GM23338 (cell line): ENCODE measurements around the gene TRIM54. TPM values are rescaled to one million over a fixed set of nuclear protein-coding genes. Genes with fewer than 3 reads are reported as not detected.

Experiments used
- ATAC-seq: fragments of 200-7000 bp; cut with Tn5 transposase; 3 replicates; pipeline ENCODE4 v1.9.1; 2020
- DNase-seq: peaks from one replicate; pipeline ENCODE4 v3.0.0-alpha.2; 2015; ENCODE audit warnings: low spot score
- H2AFZ ChIP-seq: fragments of 200-600 bp; sonication (generic); 2 replicates; pipeline ENCODE4 v1.8.0; 2016; ENCODE audit warnings: antibody characterized with exemption, mild to moderate bottlenecking, moderate library complexity
- H3F3A ChIP-seq: fragments of 200-600 bp; sonication (generic); replicated peaks from 2 replicates; pipeline ENCODE4 v1.8.0; 2017; ENCODE audit warnings: antibody characterized with exemption, mixed run types, low read depth
- H3K27ac ChIP-seq: fragments of 200-600 bp; sonication (generic); 2 replicates; pipeline ENCODE4 v1.6.1; 2016; ENCODE audit warnings: low read depth
- H3K27me3 ChIP-seq: fragments of 200-600 bp; sonication (generic); 2 replicates; pipeline ENCODE4 v1.8.0; 2016; ENCODE audit warnings: mild to moderate bottlenecking, mixed run types, moderate library complexity; ENCODE audit not compliant: insufficient read depth
- H3K36me3 ChIP-seq: fragments of 200-600 bp; sonication (generic); 2 replicates; pipeline ENCODE4 v1.8.0; 2016; ENCODE audit warnings: mild to moderate bottlenecking; ENCODE audit not compliant: insufficient read depth
- H3K4me1 ChIP-seq: fragments of 200-600 bp; sonication (generic); 2 replicates; pipeline ENCODE4 v1.8.0; 2016; ENCODE audit warnings: mild to moderate bottlenecking, moderate library complexity; ENCODE audit not compliant: insufficient read depth
- H3K4me2 ChIP-seq: fragments of 200-600 bp; sonication (generic); 2 replicates; pipeline ENCODE4 v1.7.1; 2017; ENCODE audit warnings: mixed run types
- H3K4me3 ChIP-seq: fragments of 200-600 bp; sonication (generic); 2 replicates; pipeline ENCODE4 v1.6.1; 2016; ENCODE audit warnings: mixed run types
- H3K79me2 ChIP-seq: fragments of 200-600 bp; sonication (generic); replicated peaks from 2 replicates; pipeline ENCODE4 v1.8.0; 2017; ENCODE audit warnings: mild to moderate bottlenecking; ENCODE audit not compliant: insufficient read depth
- H3K9me2 ChIP-seq: fragments of 200-600 bp; sonication (generic); 2 replicates; pipeline ENCODE4 v1.8.0; 2017; ENCODE audit not compliant: insufficient read depth
- H4K20me1 ChIP-seq: fragments of 200-600 bp; sonication (generic); replicated peaks from 2 replicates; pipeline ENCODE4 v1.8.0; 2017; ENCODE audit warnings: mild to moderate bottlenecking; ENCODE audit not compliant: insufficient read depth
- H3K27ac Mint-ChIP-seq: 2 replicates; pipeline ENCODE4 v1.8.0; 2020; ENCODE audit warnings: inconsistent platforms, mild to moderate bottlenecking, moderate library complexity, mixed read lengths
- H3K27me3 Mint-ChIP-seq: 3 replicates; pipeline ENCODE4 v1.8.0; 2022; ENCODE audit warnings: low read depth, mild to moderate bottlenecking, moderate library complexity, mixed read lengths, inconsistent platforms; ENCODE audit not compliant: insufficient read depth, poor library complexity
- H3K36me3 Mint-ChIP-seq: 3 replicates; pipeline ENCODE4 v1.8.0; 2021; ENCODE audit warnings: low read depth, mild to moderate bottlenecking, inconsistent platforms, moderate library complexity, mixed read lengths
- H3K4me1 Mint-ChIP-seq: 3 replicates; pipeline ENCODE4 v1.8.0; 2020; ENCODE audit warnings: mild to moderate bottlenecking, inconsistent platforms, mixed read lengths
- H3K4me3 Mint-ChIP-seq: 3 replicates; pipeline ENCODE4 v1.8.0; 2021; ENCODE audit warnings: moderate library complexity, mild to moderate bottlenecking, inconsistent platforms, mixed read lengths
- H3K9me3 Mint-ChIP-seq: 3 replicates; pipeline ENCODE4 v1.8.0; 2020; ENCODE audit warnings: moderate library complexity, mild to moderate bottlenecking, inconsistent platforms, mixed read lengths
- CREB1 ChIP-seq: fragments of 250-450 bp; sonication (Bioruptor Pico); IDR thresholded peaks from 2 replicates; pipeline ENCODE4 v1.5.0; 2020; ENCODE audit warnings: low read depth, mild to moderate bottlenecking, moderate library complexity
- CTCF ChIP-seq, 2 experiments: fragments of 200-600 bp in 1 of 2; sonication (generic) in 1 of 2; conservative IDR thresholded peaks; 2 replicates each; pipeline versions ENCODE4 v1.5.1 to v1.6.1; 2016 to 2017; ENCODE audit warnings: antibody characterized with exemption in 2 of 2, low read depth in 2 of 2, mild to moderate bottlenecking in 2 of 2, moderate library complexity in 1 of 2
- EZH2 ChIP-seq: fragments of 200-600 bp; sonication (generic); IDR thresholded peaks from one replicate; pipeline ENCODE4 v1.8.0; 2017; ENCODE audit warnings: antibody characterized with exemption, mild to moderate bottlenecking, low read depth; ENCODE audit not compliant: unreplicated experiment
- EZH2phosphoT487 ChIP-seq: fragments of 200-600 bp; sonication (generic); IDR thresholded peaks from one replicate; pipeline ENCODE4 v1.8.1; 2018; ENCODE audit warnings: antibody characterized with exemption; ENCODE audit not compliant: unreplicated experiment
- JUNB ChIP-seq: IDR thresholded peaks from one replicate; pipeline ENCODE4 v1.6.1; 2016; ENCODE audit warnings: antibody characterized with exemption; ENCODE audit not compliant: unreplicated experiment
- NANOG ChIP-seq: IDR thresholded peaks from 2 replicates; pipeline ENCODE4 v1.6.1; 2016; ENCODE audit warnings: antibody characterized with exemption, borderline replicate concordance
- POLR2AphosphoS5 ChIP-seq: IDR thresholded peaks from 2 replicates; pipeline ENCODE4 v1.6.1; 2016; ENCODE audit warnings: antibody characterized with exemption, low read depth
- REST ChIP-seq: IDR thresholded peaks from one replicate; pipeline ENCODE4 v1.6.1; 2018; ENCODE audit warnings: antibody characterized with exemption; ENCODE audit not compliant: unreplicated experiment
- STAT1 ChIP-seq: IDR thresholded peaks from one replicate; pipeline ENCODE4 v1.6.1; 2016; ENCODE audit warnings: antibody characterized with exemption; ENCODE audit not compliant: unreplicated experiment
- ZNF114 ChIP-seq: fragments of 250-450 bp; sonication (Bioruptor Pico); IDR thresholded peaks from 2 replicates; pipeline ENCODE4 v1.5.0; 2020; ENCODE audit warnings: mild to moderate bottlenecking, moderate library complexity
- ZNF331 ChIP-seq: fragments of 250-450 bp; sonication (Bioruptor Pico); IDR thresholded peaks from 2 replicates; pipeline ENCODE4 v1.5.0; 2020; ENCODE audit warnings: low read depth, mild to moderate bottlenecking, moderate library complexity
- polyA plus RNA-seq: library from polyadenylated mRNA; unstranded; fragments of >200 nt; fragmentation: Nextera tagmentation; extraction: Ambion mirVana; gene quantifications from 2 replicates; pipeline ENCODE4 v1.2.1, GENCODE V29; 2016
- total RNA-seq: library from RNA; depleted of rRNA; stranded (reverse); fragments of >200 nt; shearing (Covaris generic); gene quantifications from 2 replicates; pipeline ENCODE4 v1.2.3, GENCODE V29; 2014

The TRIM54 gene
- total and polyA plus RNA-seq, 2 experiments from 2014 or later = 1.6 to 3.3 TPM

GRCh38 chr2:27255660-27256059 lies 26.6 kb upstream of the TRIM54 start:
- Histone ChIP-seq H3K79me2 (no peaks in the 10 kb centered on the region), H3K4me2 (no peak overlapping the region), H3F3A (0 out of 2 replicates have a peak, but pooled peaks cover 5% of the 10 kb centered on the region), H3K36me3 (no peaks in the 10 kb centered on the region), H3K27me3 (peaks cover 20% of the 10 kb centered on the region), H3K27ac (no peak overlapping the region), H4K20me1 (no peaks in the 10 kb centered on the region; the same call in 1 of the 2 replicates), H3K4me1 (peaks cover 7% of the 10 kb centered on the region), H3K4me3 (no peak overlapping the region), H2AFZ (no peak overlapping the region), H3K9me2 (no peaks in the 10 kb centered on the region)
- H3K27me3 Mint-ChIP-seq = peaks cover 20% of the 10 kb centered on the region
- DNase-seq = no peak
- TF ChIP-seq REST (no peak), CREB1 (CRISPR knock-in tag) (no peak), EZH2phosphoT487 (no peak), ZNF114 (CRISPR knock-in tag) (no peak), POLR2AphosphoS5 (no peak), NANOG (no peak), STAT1 (no peak), CTCF (conservative IDR thresholded peaks at IDR 0.05; ENCODE audit: low read depth in 2 of 2) (no peak)
- H3K9me3 Mint-ChIP-seq = no peaks in the 10 kb centered on the region
- H3K27ac Mint-ChIP-seq = no peak overlapping the region
- no peak for ATAC-seq
- H3K4me1 Mint-ChIP-seq = peaks cover 15% of the 10 kb centered on the region
- H3K4me3 Mint-ChIP-seq = no peak overlapping the region; the same call in 2 of the 3 replicates
- H3K36me3 Mint-ChIP-seq = no peaks in the 10 kb centered on the region; the same call in 2 of the 3 replicates

GRCh38 chr2:27256855-27257454 lies 25.3 kb upstream of the TRIM54 start:
- DNase-seq (no peak), ATAC-seq (no peak)
- TF ChIP-seq POLR2AphosphoS5 (no peak), CTCF (conservative IDR thresholded peaks at IDR 0.05; ENCODE audit: low read depth in 2 of 2) (no peak), JUNB (no peak), STAT1 (no peak), EZH2 (no peak), ZNF331 (CRISPR knock-in tag) (no peak), REST (no peak)
- H3K79me2 ChIP-seq = no peaks in the 10 kb centered on the region
- no peaks in the 10 kb centered on the region for H3K36me3 ChIP-seq
- H3F3A ChIP-seq = no peaks in the 10 kb centered on the region
- H3K27ac Mint-ChIP-seq = no peak overlapping the region
- peaks cover 26% of the 10 kb centered on the region for H3K27me3 Mint-ChIP-seq
- H3K4me1 ChIP-seq = peaks cover 7% of the 10 kb centered on the region
- peaks cover 13% of the 10 kb centered on the region for H3K4me1 Mint-ChIP-seq
- no peak overlapping the region for H3K27ac ChIP-seq
- H3K9me3 Mint-ChIP-seq = no peaks in the 10 kb centered on the region
- H3K4me3 ChIP-seq = no peak overlapping the region
- no peak overlapping the region for H3K4me2 ChIP-seq
- H3K36me3 Mint-ChIP-seq = no peaks in the 10 kb centered on the region; the same call in 2 of the 3 replicates
- no peak overlapping the region for H2AFZ ChIP-seq
- H4K20me1 ChIP-seq = no peaks in the 10 kb centered on the region; the same call in 1 of the 2 replicates
- H3K27me3 ChIP-seq = peaks cover 23% of the 10 kb centered on the region
- H3K4me3 Mint-ChIP-seq = no peak overlapping the region
- H3K9me2 ChIP-seq = no peaks in the 10 kb centered on the region
